Activated CD4-positive, alpha-beta T cell treated with anti-CD3 and anti-CD28 coated beads for 4 hours (primary cell): ENCODE results near the gene CROT.

Source experiments
- DNase-seq, 2 donors: peaks; one replicate each; pipeline ENCODE4 v3.0.0-alpha.2; 2020

The CROT gene

GRCh38 chr7:87416682-87417587, 71.5 kb downstream of the CROT start:
- peak; percentile 63 to 79 for DNase-seq

GRCh38 chr7:87420173-87420572, 74.7 kb downstream of the CROT start:
- no peak for DNase-seq

- no peak for DNase-seq
Measured at GRCh38 chr7:87424075-87424474, 78.6 kb downstream of the CROT start.

- no peak for DNase-seq
Measured at GRCh38 chr7:87426160-87426559, 80.7 kb downstream of the CROT start.

- DNase-seq, result no peak
Measured at GRCh38 chr7:87427288-87427687, 81.8 kb downstream of the CROT start.

GRCh38 chr7:87432536-87432935, 87.1 kb downstream of the CROT start:
- DNase-seq, result no peak

DNA sequence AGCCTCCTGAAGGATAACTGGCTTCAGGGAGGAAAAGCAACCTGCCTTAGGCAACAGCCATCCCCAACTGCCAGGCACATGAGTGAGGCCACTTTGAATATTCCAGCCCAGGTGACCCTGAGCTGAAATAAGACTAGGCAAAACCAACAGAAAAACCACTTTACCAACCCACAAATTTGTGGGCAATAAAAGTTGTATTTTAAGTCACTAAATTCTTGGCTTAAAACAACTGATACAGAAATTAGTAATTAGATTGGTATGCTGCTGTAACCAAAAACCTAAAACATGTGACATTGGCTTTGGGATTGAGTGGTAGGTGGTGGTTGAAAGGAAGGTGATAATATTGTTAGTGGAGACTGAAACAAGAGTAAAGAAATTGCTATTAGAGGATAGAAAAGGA, 90.1 kb downstream of the CROT start:
- no peak for DNase-seq

DNA sequence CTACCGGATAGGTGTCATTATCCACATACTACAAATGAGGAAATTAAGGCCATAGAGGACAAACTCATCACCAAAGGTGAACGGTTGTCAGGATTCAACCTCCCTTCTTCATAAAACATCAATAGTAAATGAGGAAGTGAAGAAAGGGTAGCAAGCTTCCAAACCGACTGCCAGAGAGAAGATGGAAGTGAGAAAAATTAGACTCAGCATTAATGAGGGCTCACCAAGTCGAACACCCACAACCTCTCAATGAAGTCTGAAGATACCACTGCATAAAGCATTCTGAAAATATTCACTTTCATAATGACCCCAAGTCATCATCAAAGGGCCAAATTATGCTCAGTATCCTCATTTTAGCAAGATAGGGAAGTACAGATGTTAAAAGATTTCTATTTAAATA, 100.4 kb downstream of the CROT start:
- DNase-seq, result no peak

GRCh38 chr7:87447116-87447635, 101.7 kb downstream of the CROT start:
- no peak for DNase-seq

DNA sequence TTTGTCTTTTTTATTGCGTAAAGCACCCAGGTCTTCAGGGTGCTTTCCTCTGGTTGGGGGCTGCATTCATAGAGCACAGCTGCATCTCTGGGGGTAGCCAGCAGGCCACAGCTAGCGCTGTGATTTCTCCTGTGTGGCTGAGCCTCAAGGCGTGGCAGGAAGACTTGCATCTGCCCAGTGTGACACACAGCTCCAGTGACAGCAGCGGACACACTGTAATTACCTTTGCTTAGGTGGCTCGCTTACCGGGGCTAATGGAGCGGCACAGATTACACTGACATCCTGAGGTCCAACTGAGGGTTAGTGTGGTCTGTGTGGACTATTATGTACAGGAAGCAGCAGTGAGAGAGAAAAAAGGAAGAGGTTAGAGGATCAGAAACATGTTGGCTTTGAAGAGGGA, 102.9 kb downstream of the CROT start:
- no peak for DNase-seq
